PC-3 (cell line): Measurements from ENCODE around the gene DLEU7. TPM values are rescaled to one million over a fixed set of nuclear protein-coding genes. Genes with fewer than 3 reads are reported as not detected.

Experiments
- ATAC-seq: fragments of 200-7000 bp; cut with Tn5 transposase; 2 replicates; pipeline ENCODE4 v1.9.1; 2020; ENCODE audit warnings: mild to moderate bottlenecking, moderate library complexity
- BruUV-seq: library from RNA; stranded (reverse); fragments of 400-500 nt; replicated peaks from 2 replicates; lab custom pipeline; 2021; lab: Mats Ljungman, UMichigan
- CTCF ChIA-PET: fragments of 300-600 bp; sonication (Branson Sonifier 250); formaldehyde crosslinking; loops from one replicate; lab custom pipeline; 2022; ENCODE audit warnings: antibody characterized with exemption; lab: Charles Lee
- POLR2A ChIA-PET: fragments of 300-600 bp; sonication (Branson Sonifier 250); formaldehyde crosslinking; loops from one replicate; lab custom pipeline; 2022; ENCODE audit warnings: antibody characterized with exemption; ENCODE audit not compliant: unreplicated experiment; lab: Charles Lee
- DNase-seq: peaks from one replicate; pipeline ENCODE4 v3.0.0-alpha.2; 2015
- H2AFZ ChIP-seq: fragments of 300-600 bp; sonication (generic); 2 replicates; pipeline ENCODE4 v1.6.0; 2016; ENCODE audit warnings: antibody characterized with exemption, low read length
- H3F3A ChIP-seq: fragments of 300-600 bp; sonication (generic); one replicate; pipeline ENCODE4 v1.6.0; 2017; ENCODE audit warnings: antibody characterized with exemption, low read length, control low read depth, mild to moderate bottlenecking; ENCODE audit not compliant: unreplicated experiment
- H3K27ac ChIP-seq: fragments of 300-600 bp; sonication (generic); 2 replicates; pipeline ENCODE4 v1.5.1; 2016; ENCODE audit warnings: mild to moderate bottlenecking, low read length
- H3K27me3 ChIP-seq: fragments of 300-600 bp; sonication (generic); 2 replicates; pipeline ENCODE4 v1.6.1; 2016; ENCODE audit warnings: low read length, mixed read lengths
- H3K36me3 ChIP-seq: fragments of 300-600 bp; sonication (generic); 2 replicates; pipeline ENCODE4 v1.6.1; 2016; ENCODE audit warnings: low read depth, mixed run types, low read length, mixed read lengths
- H3K4me1 ChIP-seq: fragments of 300-600 bp; sonication (generic); 2 replicates; pipeline ENCODE4 v1.5.1; 2016; ENCODE audit warnings: low read length; ENCODE audit not compliant: insufficient read depth
- H3K4me2 ChIP-seq: fragments of 300-600 bp; sonication (generic); 2 replicates; pipeline ENCODE4 v1.6.0; 2016; ENCODE audit warnings: low read length
- H3K4me3 ChIP-seq: fragments of 300-600 bp; sonication (generic); 2 replicates; pipeline ENCODE4 v1.5.1; 2016; ENCODE audit warnings: mild to moderate bottlenecking, low read length, mixed read lengths
- H3K79me2 ChIP-seq: fragments of 300-600 bp; sonication (generic); 2 replicates; pipeline ENCODE4 v1.6.1; 2017; ENCODE audit warnings: low read length, mixed read lengths
- H3K9ac ChIP-seq: fragments of 300-600 bp; sonication (generic); 2 replicates; pipeline ENCODE4 v1.6.0; 2016; ENCODE audit warnings: mild to moderate bottlenecking, low read length
- H3K9me2 ChIP-seq: fragments of 300-600 bp; sonication (generic); replicated peaks from 2 replicates; pipeline ENCODE4 v1.6.1; 2016; ENCODE audit warnings: mixed run types, low read length, mixed read lengths
- H3K9me3 ChIP-seq: fragments of 300-600 bp; sonication (generic); 2 replicates; pipeline ENCODE4 v1.6.1; 2016; ENCODE audit warnings: low read length, mixed read lengths
- H4K20me1 ChIP-seq: fragments of 300-600 bp; sonication (generic); 2 replicates; pipeline ENCODE4 v1.6.1; 2016; ENCODE audit warnings: low read length, mixed read lengths
- CTCF ChIP-seq: fragments of 300-600 bp; sonication (generic); conservative IDR thresholded peaks from 2 replicates; pipeline ENCODE4 v1.5.1; 2017; ENCODE audit warnings: antibody characterized with exemption, low read depth, mild to moderate bottlenecking, low read length
- EZH2 ChIP-seq: fragments of 300-600 bp; sonication (generic); IDR thresholded peaks from one replicate; pipeline ENCODE4 v1.6.1; 2017; ENCODE audit warnings: antibody characterized with exemption, mild to moderate bottlenecking, low read length; ENCODE audit not compliant: unreplicated experiment
- EZH2phosphoT487 ChIP-seq: fragments of 300-600 bp; sonication (generic); IDR thresholded peaks from 2 replicates; pipeline ENCODE4 v1.6.1; 2018; ENCODE audit warnings: mild to moderate bottlenecking, antibody characterized with exemption, low read length, borderline replicate concordance
- intact Hi-C: fragments of 100-400 bp; cut with micrococcal nuclease; formaldehyde crosslinking; loops from 2 replicates; pipeline ENCODE4 v1.9.0; 2023
- total RNA-seq: library from RNA; depleted of rRNA; stranded (reverse); fragments of >200 nt; gene quantifications from 2 replicates; pipeline ENCODE4 v1.2.3, GENCODE V29; 2014; rRNA removed

Gene DLEU7
- total RNA-seq, 1 experiment from 2014 or later: not detected

GRCh38 chr13:50779443-50780200 lies 63.9 kb downstream of the DLEU7 start:
- ATAC-seq (no peak), DNase-seq (no peak)
- H3K4me2 ChIP-seq: no peak overlapping the region
- H3K36me3 ChIP-seq: no peaks in the 10 kb centered on the region
- TF ChIP-seq CTCF (no peak), EZH2 (no peak), EZH2phosphoT487 (no peak)
- intact Hi-C loops: no loop called here
- no peaks in the 10 kb centered on the region for H4K20me1 ChIP-seq
- H3K9me3 ChIP-seq: no peaks in the 10 kb centered on the region
- no peaks in the 10 kb centered on the region for H3K4me1 ChIP-seq
- H3K4me3 ChIP-seq: no peak overlapping the region
- no peak overlapping the region for H3K9ac ChIP-seq
- H3K79me2 ChIP-seq: no peaks in the 10 kb centered on the region
- no peaks in the 10 kb centered on the region for H3F3A ChIP-seq
- ChIA-PET POLR2A (no interaction called here), CTCF (no interaction called here)
- no TSS peak for BruUV-seq
- no peak overlapping the region for H2AFZ ChIP-seq
- no peak overlapping the region for H3K27ac ChIP-seq
- no peaks in the 10 kb centered on the region for H3K9me2 ChIP-seq
- H3K27me3 ChIP-seq: peaks cover 34% of the 10 kb centered on the region

Other genes starting within 250 kb of the DLEU7 start
- 35.8 and 36.0 TPM in 2 replicates for gene RNASEH2B, start 66.1 kb upstream of the DLEU7 start, total RNA-seq